Superior temporal gyrus (tissue), 1 donor: ENCODE data around the gene SRC.

ENCODE experiments used
- DNase-seq: peaks from one replicate; pipeline ENCODE4 v3.0.0-alpha.2; 2016; ENCODE audit errors: extremely low spot score

SRC gene

DNA sequence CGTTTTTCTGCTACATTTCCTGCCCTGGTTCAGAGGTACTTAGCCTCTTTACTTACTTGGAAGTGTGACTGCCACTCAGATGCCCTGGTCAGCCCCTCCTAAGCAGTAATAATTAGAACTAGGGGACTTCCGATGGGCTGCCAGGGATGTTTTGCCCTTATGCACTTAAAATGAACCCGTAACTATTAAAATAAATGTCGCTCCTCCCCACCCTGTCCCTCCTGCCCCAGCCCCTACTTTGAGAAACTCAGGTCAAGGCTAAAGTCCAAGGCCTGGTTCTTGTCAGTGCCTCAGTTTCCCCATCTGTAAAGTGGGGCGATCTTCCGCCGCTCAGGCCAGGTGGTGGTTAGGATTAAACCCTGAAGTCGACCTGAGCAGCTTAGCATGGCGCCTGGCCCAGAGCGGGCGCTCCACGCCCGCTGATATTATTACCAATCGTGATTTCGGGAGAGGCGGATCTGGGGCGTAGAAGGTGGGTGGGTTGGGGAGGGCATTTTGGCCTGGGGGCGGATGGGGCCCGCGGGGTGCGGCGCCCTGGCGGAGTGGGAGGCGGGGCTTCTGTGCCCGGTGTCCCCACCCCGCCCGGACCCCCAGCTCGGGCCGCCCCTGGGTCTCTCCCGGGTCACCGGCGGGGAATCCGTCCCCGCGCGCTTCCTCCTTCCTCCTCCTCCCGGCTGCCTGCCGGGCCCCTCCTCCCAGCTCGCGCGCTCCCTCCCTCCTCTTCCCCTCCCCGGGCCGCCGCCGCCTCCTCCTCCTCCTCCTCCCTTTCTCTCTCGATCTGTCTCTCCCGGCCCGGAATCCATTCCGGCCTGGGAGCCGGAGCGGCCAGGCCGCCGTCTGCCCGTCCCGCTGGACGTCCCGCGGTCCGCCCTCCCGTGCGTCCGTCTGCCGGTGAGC is at the start of gene SRC:
Gene SRC, plus strand, starts transcription at position 802 of the 897 bp plus-strand sequence. CDS start 38,014 bp downstream, outside the sequence.
- peak; percentile 18 for DNase-seq

DNA sequence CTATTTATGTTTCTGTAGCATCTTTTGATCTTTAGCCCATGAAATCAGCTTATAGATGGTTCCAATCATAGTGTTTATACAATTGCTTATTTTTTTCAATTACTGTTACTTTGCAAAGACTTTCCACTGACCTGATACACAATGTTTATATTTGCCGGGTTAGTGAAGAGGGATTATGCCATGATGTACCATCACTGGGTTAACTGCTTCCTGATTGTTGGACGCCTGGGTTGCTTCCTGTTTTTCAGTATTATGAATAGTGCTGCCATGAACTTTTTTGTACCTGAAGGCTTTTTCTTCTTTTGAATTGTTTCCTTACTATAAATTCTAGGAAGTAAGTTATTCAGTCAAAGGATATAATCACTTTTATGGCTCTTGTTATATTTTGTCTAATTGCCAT is 49.6 kb upstream of the SRC start:
- no peak for DNase-seq

DNA sequence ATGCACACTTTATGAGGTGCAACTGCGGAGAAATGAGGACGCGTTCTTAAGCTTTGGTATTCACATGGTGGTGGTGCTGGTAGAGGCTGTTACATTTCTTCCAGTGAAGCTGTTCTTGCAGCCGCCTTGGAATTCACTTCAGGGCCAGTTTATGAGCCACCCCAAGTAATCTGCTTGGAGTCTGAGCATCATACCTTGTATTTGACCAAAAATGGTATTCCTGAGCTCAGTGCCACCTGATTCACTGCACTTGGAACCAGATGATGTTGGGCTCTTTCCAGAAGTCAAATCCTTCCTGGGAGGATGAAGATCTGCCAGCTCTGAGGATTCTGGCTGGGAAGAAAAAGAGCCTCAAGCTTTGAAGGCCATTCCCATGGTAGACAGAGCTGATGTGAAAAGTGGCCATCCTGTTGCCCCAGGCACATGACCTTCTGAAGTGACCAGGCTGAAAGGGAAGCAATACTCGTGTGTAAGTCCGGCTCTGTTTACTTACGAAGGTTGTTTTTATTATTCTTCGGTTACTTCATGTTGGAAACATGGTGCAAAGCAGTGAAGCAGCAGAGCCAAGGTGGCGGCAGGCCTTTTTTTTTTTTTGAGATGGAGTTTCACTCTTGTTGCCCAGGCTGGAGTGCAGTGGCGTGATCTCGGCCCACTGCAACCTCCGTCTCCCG is 48.7 kb upstream of the SRC start:
- DNase-seq, result no peak

DNA sequence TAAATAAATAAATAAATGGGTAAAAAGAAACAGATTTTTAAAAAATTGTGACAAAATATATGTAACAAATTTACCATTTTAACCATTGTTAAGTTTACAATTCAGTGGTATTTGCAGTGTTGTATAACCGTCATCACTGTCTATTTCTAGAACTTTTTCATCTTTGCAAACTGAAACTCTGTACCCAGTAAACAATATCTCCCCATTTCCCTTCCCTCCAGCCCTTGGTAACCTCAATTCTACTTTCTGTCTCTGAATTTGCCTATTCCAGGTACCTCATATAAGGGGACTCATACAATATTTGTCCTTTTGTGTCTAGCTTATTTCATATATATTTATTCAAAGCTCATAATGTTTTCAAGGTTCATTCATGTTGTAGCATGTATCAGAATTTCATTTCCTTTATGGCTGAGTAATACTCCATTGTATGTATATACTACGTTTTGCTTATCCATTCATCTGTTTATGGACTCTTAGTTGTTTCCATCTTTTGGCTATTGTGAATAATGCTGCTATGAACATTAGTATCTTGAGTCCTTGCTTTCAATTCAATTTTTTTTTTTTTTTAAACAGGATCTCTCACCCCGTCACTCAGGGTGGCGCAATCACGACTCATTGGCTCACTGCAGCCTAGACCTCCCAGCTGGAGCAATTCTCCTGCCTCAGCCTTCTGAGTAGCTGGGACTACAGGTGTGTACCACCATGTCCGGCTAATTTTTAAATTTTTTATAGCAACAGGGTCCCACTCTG is 47.6 kb upstream of the SRC start:
- DNase-seq, result no peak

DNA sequence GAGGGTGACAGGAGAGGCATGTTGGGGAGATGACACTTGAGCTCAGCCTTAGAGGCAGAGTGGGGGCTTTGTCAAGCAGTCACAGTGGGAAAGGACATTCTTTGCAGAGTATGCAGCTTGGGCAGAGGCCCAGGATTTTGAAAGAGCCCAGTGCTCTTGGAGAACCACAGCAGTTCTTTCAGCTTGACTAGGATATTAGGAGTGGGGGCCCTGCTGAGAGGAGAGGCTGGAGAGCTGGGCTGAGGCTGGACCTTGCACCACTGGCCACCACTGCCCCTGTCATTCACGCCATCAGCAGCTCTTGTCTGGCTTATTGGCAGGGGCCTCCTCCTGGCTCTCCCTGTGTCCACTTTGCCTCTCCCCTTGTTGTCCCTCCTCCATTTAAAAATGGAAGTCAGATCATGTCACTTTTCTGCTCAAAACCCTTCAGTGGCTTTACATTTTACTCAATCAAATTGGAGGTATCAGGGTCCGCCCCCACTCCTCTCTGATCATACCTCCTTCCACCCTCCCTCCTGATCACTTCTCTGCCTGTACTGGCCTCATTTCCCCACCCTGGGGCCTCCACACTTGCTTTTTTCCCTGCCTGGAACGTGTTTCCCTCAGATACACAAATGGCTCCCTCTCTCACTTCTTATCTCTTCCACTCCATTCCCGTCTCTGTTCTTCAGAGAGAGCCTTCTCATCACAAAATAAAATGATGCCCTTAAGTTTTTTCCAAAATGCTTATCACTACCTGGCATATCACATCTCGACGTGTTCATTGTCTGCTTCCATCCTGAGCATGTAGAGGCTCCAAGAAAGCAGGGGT is 46.0 kb upstream of the SRC start:
- no peak for DNase-seq

DNA sequence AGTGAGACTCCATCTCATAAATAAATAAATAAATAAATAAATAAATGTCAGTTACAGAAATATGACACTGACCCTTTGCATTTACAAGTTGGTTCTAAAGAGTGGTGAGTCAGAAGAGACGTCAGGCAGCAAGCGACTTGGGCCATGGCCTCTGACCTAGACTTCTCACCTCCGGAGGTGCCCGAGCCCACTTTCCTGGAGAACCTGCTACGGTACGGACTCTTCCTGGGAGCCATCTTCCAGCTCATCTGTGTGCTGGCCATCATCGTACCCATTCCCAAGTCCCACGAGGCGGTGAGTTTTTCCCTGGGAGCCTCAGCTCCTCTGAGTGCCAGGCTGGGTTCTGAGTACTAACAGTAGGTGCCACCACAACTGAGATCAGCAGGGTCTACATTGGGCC is 44.8 kb upstream of the SRC start:
- no peak for DNase-seq

DNA sequence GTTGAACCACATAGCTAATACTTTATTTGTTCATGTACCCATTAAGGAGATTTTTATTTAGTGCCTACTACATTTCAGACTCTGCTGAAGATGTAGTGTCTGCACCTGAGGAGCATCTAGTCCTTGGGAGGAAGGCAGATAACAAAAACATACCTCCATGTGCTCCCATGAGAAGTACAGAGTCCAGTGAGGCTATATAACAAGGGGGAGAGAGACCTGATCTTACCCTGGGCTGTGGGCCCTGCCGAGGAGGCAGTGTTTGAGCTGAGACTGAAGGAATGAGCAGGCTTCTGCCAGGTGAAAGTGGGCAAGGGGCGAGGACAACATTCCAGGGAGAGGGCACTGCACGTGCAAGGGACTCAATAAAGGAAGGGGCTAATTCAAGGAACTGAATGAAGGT is 44.4 kb upstream of the SRC start:
- DNase-seq, result no peak

DNA sequence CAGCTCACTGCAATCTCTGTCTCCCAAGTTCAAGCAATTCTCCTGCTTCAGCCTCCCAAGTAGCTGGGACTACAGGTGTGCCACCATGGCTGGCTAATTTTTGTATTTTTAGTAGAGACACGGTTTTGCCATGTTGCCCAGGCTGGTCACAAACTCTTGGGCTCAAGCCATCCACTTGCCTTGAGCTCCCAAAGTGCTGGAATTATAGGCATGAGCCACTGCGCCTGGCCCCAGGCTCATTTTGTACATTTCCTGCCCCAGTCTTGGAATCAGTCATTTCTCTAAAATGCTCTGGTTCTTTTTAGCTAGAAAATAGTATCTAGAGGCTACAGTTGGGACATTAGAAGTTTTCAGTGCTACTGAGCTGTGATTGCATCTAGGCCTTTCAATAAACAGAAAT is 43.0 kb upstream of the SRC start:
- DNase-seq, result no peak

DNA sequence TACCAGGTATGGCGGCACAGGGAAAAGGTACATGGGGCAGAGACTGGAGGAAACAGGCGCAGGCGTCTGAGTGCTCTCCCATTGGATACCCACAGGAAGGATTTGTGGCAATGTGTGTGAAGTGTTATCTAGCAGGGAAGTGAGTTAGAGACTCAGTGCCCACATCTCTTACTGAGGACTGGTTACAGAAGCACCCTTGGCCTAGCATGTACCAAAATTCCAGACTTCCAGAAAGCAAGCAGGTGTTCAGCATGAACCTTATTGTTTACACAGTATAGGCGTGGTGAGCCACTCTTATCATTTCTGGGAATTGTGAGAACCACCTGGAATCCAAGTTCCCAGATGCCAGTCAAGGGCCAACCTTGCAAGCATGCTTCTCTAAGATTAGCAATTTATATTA is 42.3 kb upstream of the SRC start:
- DNase-seq, result no peak

DNA sequence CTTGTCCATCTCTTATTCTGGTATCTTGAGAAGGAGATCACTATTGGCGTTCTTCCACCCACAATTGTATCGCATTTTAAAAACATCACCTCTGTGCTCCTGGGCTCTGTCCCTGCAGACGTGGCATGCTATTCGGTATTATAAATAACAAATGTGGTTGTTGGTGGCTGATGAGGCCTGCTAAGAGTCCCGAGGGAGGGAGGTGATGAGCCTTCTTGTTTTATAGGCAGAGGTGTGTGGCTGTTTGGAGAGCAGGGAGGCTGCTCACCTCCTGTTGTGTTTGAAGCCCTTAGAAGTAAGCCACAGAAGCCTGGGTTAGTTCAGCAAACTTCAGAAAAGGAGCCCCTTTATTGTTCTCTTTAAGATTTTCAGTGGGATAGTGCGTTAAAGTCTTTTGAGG is 40.9 kb upstream of the SRC start:
- no peak for DNase-seq

DNA sequence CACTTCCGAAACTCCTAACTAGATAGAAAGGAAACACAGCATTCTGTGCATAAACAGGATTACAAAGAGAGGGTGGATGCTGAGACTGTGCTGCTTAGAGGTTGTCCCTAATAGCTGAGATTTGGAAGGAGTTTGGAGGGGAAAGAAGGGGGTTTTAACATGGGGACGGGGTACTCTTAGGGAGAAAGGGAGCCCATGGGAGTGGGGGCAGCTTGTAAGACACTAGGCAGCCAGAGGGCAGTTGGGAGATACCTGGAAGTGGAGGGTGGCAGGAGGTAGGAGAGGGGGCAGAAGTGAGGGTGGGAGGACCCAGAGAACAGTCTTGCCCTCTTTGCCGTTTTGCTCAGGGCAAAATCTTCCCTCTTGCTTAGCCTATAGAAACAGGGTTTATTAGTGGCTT is 40.1 kb upstream of the SRC start:
- no peak for DNase-seq

DNA sequence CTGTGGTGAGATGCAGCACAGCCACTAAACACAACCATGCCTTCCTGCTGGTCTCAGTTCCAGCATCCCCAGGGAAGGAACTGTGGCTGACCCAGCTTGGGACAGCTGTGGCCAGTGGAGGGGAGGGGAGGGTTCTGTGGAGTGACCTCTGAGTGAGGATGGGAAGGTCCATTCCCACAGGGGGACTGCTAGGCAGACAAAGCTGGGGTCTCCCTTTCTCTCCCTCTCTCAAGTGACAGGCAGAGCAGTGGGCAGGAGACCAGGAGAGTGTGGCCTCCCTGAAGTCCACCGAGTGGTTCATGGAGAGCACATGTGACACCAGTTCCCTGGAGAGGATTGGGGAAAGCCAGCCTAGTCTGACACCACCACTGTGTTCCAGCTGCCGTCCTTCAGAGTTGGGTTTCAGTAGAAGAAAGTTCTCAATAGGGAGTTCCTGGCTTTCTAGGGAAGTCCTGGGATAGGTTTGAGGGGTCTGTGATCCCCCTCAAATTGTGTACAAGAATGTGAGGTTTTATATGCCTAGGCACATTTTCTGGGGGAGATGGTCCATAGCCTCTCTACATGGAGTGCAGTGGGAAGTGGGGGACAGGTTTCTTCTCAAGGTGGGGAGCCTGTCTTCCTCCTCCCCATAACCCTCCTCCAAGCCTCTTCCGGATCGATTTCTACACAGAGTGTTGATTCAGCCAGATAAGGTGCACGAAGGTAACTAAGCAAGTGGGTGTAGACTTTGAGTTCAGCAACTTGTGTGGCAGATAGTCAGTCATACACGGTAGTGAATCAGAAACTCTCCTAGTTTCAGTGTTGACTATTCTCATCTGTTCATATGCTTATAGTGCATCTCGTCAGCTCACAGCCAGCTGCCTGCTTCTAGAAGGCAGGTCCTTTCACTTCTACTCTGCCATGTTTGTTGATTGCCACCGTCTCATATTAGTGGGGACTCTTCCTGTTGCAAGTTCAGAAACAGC is 37.6 kb upstream of the SRC start:
- no peak for DNase-seq

DNA sequence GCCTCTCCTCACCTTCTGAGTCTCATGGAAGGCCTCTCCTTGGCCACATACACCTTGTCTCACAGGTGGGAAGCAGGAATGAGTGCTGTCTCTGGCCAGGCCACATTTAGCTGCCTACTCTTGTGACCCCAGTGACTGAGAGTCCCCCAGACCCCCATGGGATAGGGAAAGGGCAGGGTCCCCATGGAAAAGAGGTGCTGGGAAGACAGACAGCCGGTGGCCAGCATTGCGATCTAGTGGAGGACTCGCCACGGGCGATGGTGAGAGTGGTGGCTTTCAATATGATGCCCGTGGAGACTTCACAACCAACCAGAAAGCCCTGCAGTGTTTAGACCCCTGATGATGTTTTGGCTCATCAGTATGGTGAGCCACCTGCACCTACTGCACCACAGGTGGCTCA is 36.6 kb upstream of the SRC start:
- DNase-seq, result no peak

DNA sequence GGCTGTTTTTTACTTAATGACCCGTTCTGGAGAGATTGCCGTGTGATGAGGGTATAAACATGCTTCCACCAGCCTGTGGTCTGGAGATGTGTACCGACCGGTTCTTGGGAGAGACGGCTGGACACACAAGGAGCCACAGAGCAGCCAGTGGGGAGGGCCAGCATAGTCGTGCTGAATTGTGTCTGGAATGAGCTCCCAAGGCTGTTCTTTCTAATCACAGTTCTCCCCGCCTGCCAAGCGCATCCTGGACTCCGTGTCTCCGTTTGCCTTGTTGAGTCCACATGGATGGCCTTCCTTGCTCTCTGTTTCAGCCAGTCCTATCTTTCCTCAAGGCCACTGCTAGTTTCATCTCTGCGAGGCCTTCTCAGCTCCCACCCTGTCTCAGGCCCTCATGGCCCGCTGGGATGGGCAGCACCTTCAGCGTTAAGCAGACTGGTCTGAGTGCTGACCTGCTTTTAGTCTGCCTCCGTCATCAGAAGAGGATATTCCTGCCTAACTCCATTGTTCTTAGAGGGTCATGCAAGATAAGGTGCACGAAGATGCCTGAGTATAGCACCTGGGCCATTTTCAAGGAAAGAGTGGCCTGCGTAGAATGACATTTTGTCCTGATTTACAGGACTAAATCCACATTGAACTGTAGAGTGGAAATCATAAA is 35.9 kb upstream of the SRC start:
- no peak for DNase-seq

DNA sequence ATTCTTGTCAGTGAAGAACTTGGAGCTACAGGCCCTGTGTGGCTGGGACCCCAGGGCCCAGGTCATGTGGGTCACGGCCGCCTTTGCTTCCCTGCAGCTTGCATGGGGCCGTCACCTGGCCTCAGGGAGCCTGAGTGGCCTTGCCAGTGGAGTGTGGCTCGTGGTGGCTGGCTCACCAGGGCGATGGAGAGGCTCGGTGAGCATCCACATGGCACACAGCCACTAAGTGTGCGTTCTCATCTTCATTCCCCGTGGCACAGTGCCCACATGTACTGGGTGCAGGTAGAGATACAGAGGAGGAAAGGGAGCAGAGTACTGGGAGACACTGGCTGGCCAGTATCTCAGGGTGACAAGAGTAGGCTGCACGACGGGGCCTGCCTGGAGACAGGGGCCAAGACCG is 35.0 kb upstream of the SRC start:
- no peak for DNase-seq

DNA sequence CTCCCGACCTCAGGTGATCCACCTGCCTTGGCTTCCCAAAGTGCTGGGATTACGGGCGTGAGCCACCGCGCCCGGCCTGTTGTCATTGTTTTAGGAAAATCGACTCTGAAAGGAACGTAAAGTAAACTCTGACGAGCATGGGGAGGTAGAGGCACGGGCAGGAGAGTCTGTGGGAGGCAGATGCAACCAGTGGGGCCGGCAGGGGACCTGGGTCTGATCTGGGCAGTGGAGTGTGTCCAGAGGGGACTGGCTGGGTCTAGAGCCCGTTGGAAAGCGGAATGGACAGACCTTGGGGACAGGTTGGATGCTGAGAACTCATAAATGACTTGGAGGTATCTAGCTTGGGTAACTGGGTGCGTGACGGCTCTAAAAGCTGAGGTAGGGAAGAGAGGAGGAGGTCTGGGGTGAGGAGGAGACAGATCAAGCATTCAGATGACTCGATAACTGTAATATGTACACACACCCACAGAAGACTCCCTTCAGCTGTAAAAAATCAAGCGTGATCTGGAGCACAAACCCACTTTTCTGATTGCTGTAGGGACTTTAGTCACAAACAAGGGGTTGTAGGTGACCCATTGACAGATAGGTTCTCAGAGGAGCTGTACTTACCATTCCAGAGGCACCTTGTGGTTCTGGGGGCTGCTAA is 34.1 kb upstream of the SRC start:
- no peak for DNase-seq

DNA sequence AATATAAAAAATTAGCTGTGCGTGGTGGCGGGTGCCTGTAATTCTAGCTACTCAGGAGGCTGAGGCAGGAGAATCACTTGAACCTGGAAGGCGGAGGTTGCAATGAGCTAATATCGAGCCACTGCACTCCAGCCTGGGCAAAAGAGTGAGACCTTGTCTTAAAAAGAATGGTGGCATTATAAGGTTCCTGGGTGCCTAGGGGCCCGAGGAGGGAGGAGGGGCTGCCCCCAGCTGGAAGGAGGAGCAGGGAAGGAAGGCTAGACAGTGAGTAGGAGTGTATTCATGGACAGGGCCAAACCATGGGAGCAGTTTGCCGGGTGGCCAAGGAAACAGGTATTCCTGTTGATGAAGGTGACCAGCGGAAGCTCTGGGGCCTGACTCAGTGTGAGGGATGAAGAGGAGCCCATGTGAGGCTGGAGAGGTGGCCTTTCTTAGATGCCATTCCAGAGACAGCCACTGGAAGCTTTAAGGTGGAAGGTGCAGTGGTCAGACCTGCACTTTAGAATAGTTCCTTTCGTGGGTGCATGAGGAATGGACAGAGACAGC is 32.3 kb upstream of the SRC start:
- DNase-seq, result no peak

DNA sequence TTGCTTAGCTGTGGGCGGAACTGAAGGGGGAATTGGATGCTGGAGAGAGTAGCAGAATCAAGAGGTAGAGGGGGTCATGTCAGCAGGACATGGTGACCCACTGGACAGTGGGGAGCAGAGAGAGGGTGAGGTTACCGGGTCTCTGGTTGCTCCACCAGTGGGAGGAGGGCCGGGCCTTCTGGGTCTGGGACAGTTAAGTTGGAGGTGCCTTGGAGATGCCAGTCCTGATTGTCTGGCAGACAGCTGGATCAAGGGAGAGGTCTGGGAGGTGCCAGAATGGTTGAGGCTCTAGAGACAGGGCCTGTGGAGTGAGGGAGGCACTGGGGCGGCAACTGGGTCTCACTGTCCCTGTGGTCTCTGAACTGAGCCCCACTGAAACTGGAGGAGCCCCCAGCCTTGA is 31.8 kb upstream of the SRC start:
- DNase-seq, result no peak

DNA sequence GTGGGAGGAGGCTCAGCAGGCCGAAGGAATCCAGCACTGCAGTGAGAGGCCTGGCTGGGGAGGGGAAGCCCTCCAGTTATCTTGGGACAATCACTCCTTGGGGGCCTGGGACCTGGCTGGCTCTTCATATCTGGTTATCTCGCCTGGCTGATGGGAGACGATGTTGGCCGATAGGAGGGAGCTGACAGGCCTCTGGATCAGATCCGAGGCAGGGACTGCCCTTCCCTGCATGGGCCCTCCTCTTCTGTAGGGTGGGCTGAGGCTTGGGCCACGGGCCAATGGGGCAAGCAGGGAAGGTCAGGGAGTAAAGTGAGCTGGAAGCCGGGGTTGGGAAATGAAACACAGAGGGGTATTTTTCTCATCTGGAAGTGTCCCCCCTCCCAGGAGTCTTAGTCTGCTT is 31.3 kb upstream of the SRC start:
- no peak for DNase-seq
